ENCODE measurements around the gene CACNA1C. TPM values are rescaled to one million over a fixed set of nuclear protein-coding genes. Genes with fewer than 3 reads are reported as not detected.

CACNA1C gene
- total and polyA plus RNA-seq, 2 donors (not counting 1 experiment from before 2014, with no cell fraction given), result 0.01 to 0.02 TPM

- WGBS (ENCODE audit: insufficient coverage), result 8% methylated on average over 5 of the region's 5 CpGs
- CTCF ChIA-PET, result interaction anchor here (0.5 to 0.8 kb wide), 2 partner anchors 25 to 28 kb away, joined by 3 to 4 read pairs; no protein-coding TSS in a partner anchor
- POLR2A ChIA-PET, result no interaction called here
Observed at GRCh38 chr12:2064071-2064507, 11.3 kb downstream of the CACNA1C start.

GRCh38 chr12:2068653-2069052, 15.9 kb downstream of the CACNA1C start:
- ChIA-PET POLR2A (no interaction called here), CTCF (no interaction called here)
- Histone ChIP-seq H3K79me2 (ENCODE audit: control insufficient read depth, insufficient read depth, low read length) (no peaks in the 10 kb centered on the region), H3K4me1 (ENCODE audit: control insufficient read depth in 2 of 2, insufficient read depth in 2 of 2, low read length in 2 of 2) (peaks cover 4 to 7% of the 10 kb centered on the region in 2 donors), H3K4me2 (replicated peaks; ENCODE audit: low read depth, low read length, poor library complexity, severe bottlenecking) (no peak overlapping the region), H3K27me3 (replicated peaks in 1 of 4; ENCODE audit: control extremely low read depth in 1 of 4, control insufficient read depth in 3 of 4, insufficient read depth in 4 of 4, low read length in 3 of 4) (peaks cover 0 to 13% (median 2%) of the 10 kb centered on the region in 4 experiments), H3K9me3 (ENCODE audit: control extremely low read depth in 1 of 3, control insufficient read depth in 2 of 3, insufficient read depth in 1 of 3, low read length in 2 of 3) (peaks cover 1 to 26% (median 11%) of the 10 kb centered on the region in 3 donors), H3K4me3 (ENCODE audit: control extremely low read depth in 1 of 5, extremely low read depth in 1 of 5, insufficient read depth in 1 of 5, low read depth in 2 of 5, low read length in 4 of 5) (no peak overlapping the region), H3K36me3 (replicated peaks in 1 of 2; ENCODE audit: control extremely low read depth in 1 of 2, control insufficient read depth in 1 of 2, extremely low read depth in 1 of 2, insufficient read depth in 2 of 2, low read length in 1 of 2) (no peaks in the 10 kb centered on the region), H4K20me1 (ENCODE audit: control insufficient read depth, insufficient read depth, low read length, poor library complexity, severe bottlenecking) (no peaks in the 10 kb centered on the region), H2AFZ (ENCODE audit: insufficient read depth, low read depth, low read length, poor library complexity, severe bottlenecking) (no peak overlapping the region), H3K9ac (ENCODE audit: low read length) (no peak overlapping the region), H3K27ac (ENCODE audit: low read length in 2 of 2) (no peak overlapping the region)
- H3K27ac Mint-ChIP-seq, result no peak overlapping the region
- H3K27me3 Mint-ChIP-seq, result peaks cover 36% of the 10 kb centered on the region
- ATAC-seq (ENCODE audit: low read depth), result no peak
- H3K4me1 Mint-ChIP-seq, result peaks cover 5% of the 10 kb centered on the region
- H3K4me3 Mint-ChIP-seq, result no peak overlapping the region
- WGBS (ENCODE audit: insufficient coverage), result 91% methylated on average over 5 of the region's 6 CpGs
- intact Hi-C loops (cut with micrococcal nuclease), result no loop called here
- TF ChIP-seq EZH2 (IDR thresholded peaks at IDR 0.05; ENCODE audit: borderline replicate concordance, insufficient read depth, low read depth, low read length, poor library complexity, severe bottlenecking), result no peak
- no peak for TF ChIP-seq CTCF (IDR thresholded peaks at IDR 0.05)
- no peak for DNase-seq
- peaks cover 16% of the 10 kb centered on the region for H3K9me3 Mint-ChIP-seq (ENCODE audit: insufficient read depth)

More at GRCh38 chr12:2064071-2064507, 11.3 kb downstream of the CACNA1C start:
- H3K9me3 Mint-ChIP-seq (ENCODE audit: insufficient read depth), result peaks cover under 1% of the 10 kb centered on the region
- H3K27me3 Mint-ChIP-seq, result peaks cover 50% of the 10 kb centered on the region
- no peak overlapping the region for H3K4me3 ChIP-seq (ENCODE audit: control extremely low read depth in 1 of 5, extremely low read depth in 1 of 5, insufficient read depth in 1 of 5, low read depth in 2 of 5, low read length in 4 of 5)
- peaks cover 4 to 7% of the 10 kb centered on the region in 2 donors for H3K4me1 ChIP-seq (ENCODE audit: control insufficient read depth in 2 of 2, insufficient read depth in 2 of 2, low read length in 2 of 2)
- no peak overlapping the region for H3K27ac ChIP-seq (ENCODE audit: low read length in 2 of 2)
- no peak for DNase-seq
- H3K4me2 ChIP-seq (replicated peaks; ENCODE audit: low read depth, low read length, poor library complexity, severe bottlenecking), result peak overlapping the region; percentile 22
- no peak overlapping the region for H3K9ac ChIP-seq (ENCODE audit: low read length)
- H3K79me2 ChIP-seq (ENCODE audit: control insufficient read depth, insufficient read depth, low read length), result no peaks in the 10 kb centered on the region
- peaks cover 0 to 13% (median 2%) of the 10 kb centered on the region in 4 experiments for H3K27me3 ChIP-seq (replicated peaks in 1 of 4; ENCODE audit: control extremely low read depth in 1 of 4, control insufficient read depth in 3 of 4, insufficient read depth in 4 of 4, low read length in 3 of 4)
- peaks cover 0 to 10% (median 0%) of the 10 kb centered on the region in 3 donors for H3K9me3 ChIP-seq (ENCODE audit: control extremely low read depth in 1 of 3, control insufficient read depth in 2 of 3, insufficient read depth in 1 of 3, low read length in 2 of 3)
- H4K20me1 ChIP-seq (ENCODE audit: control insufficient read depth, insufficient read depth, low read length, poor library complexity, severe bottlenecking), result no peaks in the 10 kb centered on the region
- no peak for ATAC-seq (ENCODE audit: low read depth)
- peaks cover 5% of the 10 kb centered on the region for H3K4me1 Mint-ChIP-seq
- TF ChIP-seq CTCF (IDR thresholded peaks at IDR 0.05), result no peak
- TF ChIP-seq EZH2 (IDR thresholded peaks at IDR 0.05; ENCODE audit: borderline replicate concordance, insufficient read depth, low read depth, low read length, poor library complexity, severe bottlenecking), result no peak
- intact Hi-C loops (cut with micrococcal nuclease), result no loop called here
- H3K4me3 Mint-ChIP-seq, result no peak overlapping the region
- no peaks in the 10 kb centered on the region for H3K36me3 ChIP-seq (replicated peaks in 1 of 2; ENCODE audit: control extremely low read depth in 1 of 2, control insufficient read depth in 1 of 2, extremely low read depth in 1 of 2, insufficient read depth in 2 of 2, low read length in 1 of 2)
- H3K27ac Mint-ChIP-seq, result no peak overlapping the region
- peak overlapping the region; percentile 46 for H2AFZ ChIP-seq (ENCODE audit: insufficient read depth, low read depth, low read length, poor library complexity, severe bottlenecking)

Data from B cell (primary cell).